H9 (cell line): ENCODE results near the gene AMER2. TPM values are rescaled to one million over a fixed set of nuclear protein-coding genes. Genes with fewer than 3 reads are reported as not detected.

ENCODE experiments used
- DNase-seq: peaks from one replicate; pipeline ENCODE4 v3.0.0-alpha.2; 2017
- H2AFZ ChIP-seq: one replicate; pipeline ENCODE4 v1.6.1; 2013; ENCODE audit warnings: mild to moderate bottlenecking, low read length, control low read depth, moderate library complexity
- H2AK5ac ChIP-seq: 2 replicates; pipeline ENCODE4 v1.6.1; 2013; ENCODE audit warnings: low read length, control low read depth, mixed read lengths; ENCODE audit not compliant: insufficient read length
- H2BK120ac ChIP-seq: one replicate; pipeline ENCODE4 v1.6.1; 2013; ENCODE audit warnings: low read depth, mild to moderate bottlenecking, low read length, control low read depth, inconsistent platforms; ENCODE audit not compliant: poor library complexity, severe bottlenecking
- H2BK12ac ChIP-seq: 2 replicates; pipeline ENCODE4 v1.6.1; 2013; ENCODE audit warnings: low read length, control low read depth, mixed read lengths, low read depth; ENCODE audit not compliant: insufficient read length
- H2BK15ac ChIP-seq: 2 replicates; pipeline ENCODE4 v1.6.1; 2013; ENCODE audit warnings: low read depth, low read length, control low read depth
- H2BK20ac ChIP-seq: one replicate; pipeline ENCODE4 v1.6.1; 2013; ENCODE audit warnings: low read depth, mild to moderate bottlenecking, low read length, control low read depth, inconsistent platforms; ENCODE audit not compliant: poor library complexity, severe bottlenecking
- H2BK5ac ChIP-seq: 2 replicates; pipeline ENCODE4 v1.6.1; 2013; ENCODE audit warnings: low read length, control low read depth, mixed read lengths; ENCODE audit not compliant: insufficient read length
- H3K14ac ChIP-seq: 2 replicates; pipeline ENCODE4 v1.6.1; 2013; ENCODE audit warnings: low read length, control low read depth; ENCODE audit not compliant: insufficient read depth
- H3K18ac ChIP-seq: 2 replicates; pipeline ENCODE4 v1.6.1; 2013; ENCODE audit warnings: low read depth, mild to moderate bottlenecking, mixed read lengths, low read length, control low read depth; ENCODE audit not compliant: insufficient read length
- H3K23ac ChIP-seq: 2 replicates; pipeline ENCODE4 v1.6.1; 2013; ENCODE audit warnings: low read length, control low read depth, mixed read lengths, low read depth; ENCODE audit not compliant: insufficient read length
- H3K23me2 ChIP-seq: 2 replicates; pipeline ENCODE4 v1.6.1; 2013; ENCODE audit warnings: low read depth, mild to moderate bottlenecking, mixed read lengths, low read length, control low read depth; ENCODE audit not compliant: insufficient read length, poor library complexity, severe bottlenecking
- H3K27ac ChIP-seq: 2 replicates; pipeline ENCODE4 v1.5.1; 2013; ENCODE audit warnings: low read length, control low read depth, mixed read lengths, low read depth; ENCODE audit not compliant: insufficient read length
- H3K27me3 ChIP-seq: 2 replicates; pipeline ENCODE4 v1.6.1; 2013; ENCODE audit warnings: low read length, control low read depth, inconsistent platforms; ENCODE audit not compliant: insufficient read depth
- H3K4ac ChIP-seq: 2 replicates; pipeline ENCODE4 v1.6.1; 2013; ENCODE audit warnings: low read depth, mild to moderate bottlenecking, control low read depth, inconsistent platforms, low read length, moderate library complexity
- H3K4me1 ChIP-seq: 2 replicates; pipeline ENCODE4 v1.6.1; 2013; ENCODE audit warnings: low read length, control low read depth, inconsistent platforms; ENCODE audit not compliant: insufficient read depth
- H3K4me2 ChIP-seq: 2 replicates; pipeline ENCODE4 v1.6.1; 2013; ENCODE audit warnings: low read length, control low read depth, mixed read lengths; ENCODE audit not compliant: insufficient read length, insufficient read depth
- H3K56ac ChIP-seq: 2 replicates; pipeline ENCODE4 v1.6.1; 2013; ENCODE audit warnings: low read depth, mild to moderate bottlenecking, mixed read lengths, low read length, control low read depth; ENCODE audit not compliant: insufficient read length
- H3K79me1 ChIP-seq: 2 replicates; pipeline ENCODE4 v1.6.1; 2013; ENCODE audit warnings: low read depth, mild to moderate bottlenecking, moderate library complexity, low read length, control low read depth, inconsistent platforms; ENCODE audit not compliant: insufficient read depth, poor library complexity, severe bottlenecking
- H3K79me2 ChIP-seq: 2 replicates; pipeline ENCODE4 v1.6.1; 2013; ENCODE audit warnings: low read length, control low read depth, inconsistent platforms; ENCODE audit not compliant: insufficient read depth
- H3K9ac ChIP-seq: 2 replicates; pipeline ENCODE4 v1.6.1; 2013; ENCODE audit warnings: low read length, control low read depth, mixed read lengths; ENCODE audit not compliant: insufficient read length; ENCODE audit errors: extremely low read depth
- H3K9me3 ChIP-seq: one replicate; pipeline ENCODE4 v1.6.1; 2013; ENCODE audit warnings: low read depth, low read length, inconsistent platforms; ENCODE audit not compliant: control insufficient read depth
- H3T11ph ChIP-seq: one replicate; pipeline ENCODE4 v1.6.1; 2013; ENCODE audit warnings: mild to moderate bottlenecking, low read length, control low read depth, inconsistent platforms
- H4K20me1 ChIP-seq: one replicate; pipeline ENCODE4 v1.6.1; 2013; ENCODE audit not compliant: control insufficient read depth, insufficient read length, insufficient read depth
- H4K5ac ChIP-seq: 2 replicates; pipeline ENCODE4 v1.6.1; 2013; ENCODE audit warnings: low read depth, mild to moderate bottlenecking, mixed read lengths, low read length, control low read depth; ENCODE audit not compliant: insufficient read length
- H4K8ac ChIP-seq: replicated peaks from 2 replicates; pipeline ENCODE4 v1.6.1; 2013; ENCODE audit warnings: low read length, control low read depth, mixed read lengths, low read depth; ENCODE audit not compliant: insufficient read length
- H4K91ac ChIP-seq: 2 replicates; pipeline ENCODE4 v1.6.1; 2013; ENCODE audit warnings: low read depth, mild to moderate bottlenecking, moderate library complexity, mixed read lengths, low read length, control low read depth; ENCODE audit not compliant: insufficient read length
- H3K27ac Mint-ChIP-seq, 3 experiments: 2 replicates in 2 of 3; 3 replicates in 1 of 3; pipeline ENCODE4 v1.8.0; 2020 to 2021; ENCODE audit warnings: mixed read lengths in 3 of 3, mild to moderate bottlenecking in 1 of 3, moderate library complexity in 1 of 3
- H3K27me3 Mint-ChIP-seq: 2 replicates; pipeline ENCODE4 v1.8.0; 2021; ENCODE audit warnings: low read depth, mild to moderate bottlenecking, moderate library complexity, mixed read lengths
- H3K36me3 Mint-ChIP-seq, 3 experiments: 2 replicates in 2 of 3; 3 replicates in 1 of 3; pipeline ENCODE4 v1.8.0; 2020 to 2021; ENCODE audit warnings: low read depth in 3 of 3, mixed read lengths in 3 of 3; ENCODE audit not compliant: insufficient read depth in 1 of 3
- H3K4me1 Mint-ChIP-seq, 2 experiments: 2 replicates each; pipeline ENCODE4 v1.8.0; 2020; ENCODE audit warnings: mixed read lengths in 2 of 2
- H3K4me3 Mint-ChIP-seq, 2 experiments: 2 replicates in 1 of 2; 3 replicates in 1 of 2; pipeline ENCODE4 v1.8.0; 2020 to 2021; ENCODE audit warnings: mild to moderate bottlenecking in 2 of 2, mixed read lengths in 2 of 2, moderate library complexity in 1 of 2
- H3K9me3 Mint-ChIP-seq, 2 experiments: 2 replicates in 1 of 2; 3 replicates in 1 of 2; pipeline ENCODE4 v1.8.0; 2020; ENCODE audit warnings: mild to moderate bottlenecking in 2 of 2, mixed read lengths in 2 of 2, moderate library complexity in 1 of 2
- CTCF ChIP-seq: fragments of 200-600 bp; sonication (generic); conservative IDR thresholded peaks from 3 replicates; pipeline ENCODE4 v1.8.0; 2021; ENCODE audit warnings: antibody characterized with exemption, mild to moderate bottlenecking
- WGBS: extraction: QIAGEN DNeasy Blood & Tissue Kit; methylation state at CpG from one replicate; pipeline ENCODE4 v1.1.7; 2013; ENCODE audit warnings: missing lambda C conversion rate, low lambda C conversion rate, mixed read lengths; ENCODE audit not compliant: insufficient read length; ENCODE audit errors: extremely low coverage; 5-methylcytosine and 5-hydroxymethylcytosine counted together
- total RNA-seq: library from RNA; stranded (reverse); gene quantifications from 2 replicates; pipeline ENCODE4 v1.2.1, GENCODE V29; 2021

The AMER2 gene
- total RNA-seq, 1 experiment from 2014 or later: 0.02 TPM

GRCh38 chr13:25178070-25178469 is 6.0 kb upstream of the AMER2 start:
- H3K4me2 ChIP-seq: no peak overlapping the region
- no peak for TF ChIP-seq CTCF
- no peak overlapping the region for H3T11ph ChIP-seq
- H3K14ac ChIP-seq: no peak overlapping the region
- no peak for DNase-seq
- peaks cover 3% of the 10 kb centered on the region for H3K23me2 ChIP-seq
- peaks cover 3% of the 10 kb centered on the region; the same call in 1 of the 2 replicates for H3K4me1 ChIP-seq
- no peak overlapping the region for H4K91ac ChIP-seq
- no peak overlapping the region; a peak in 1 of 7 replicates for H3K27ac Mint-ChIP-seq
- peaks cover 4% of the 10 kb centered on the region; the same call in 1 of the 2 replicates for H3K27me3 ChIP-seq
- no peaks in the 10 kb centered on the region for H3K79me1 ChIP-seq
- H3K23ac ChIP-seq: no peak overlapping the region
- no peaks in the 10 kb centered on the region for H3K79me2 ChIP-seq
- H2BK120ac ChIP-seq: no peak overlapping the region
- H2BK20ac ChIP-seq: no peak overlapping the region
- no peak overlapping the region for H3K9ac ChIP-seq
- H3K36me3 Mint-ChIP-seq: peaks cover 0 to 2% (median 0%) of the 10 kb centered on the region in 3 experiments; a peak in 2 of 7 replicates
- no peaks in the 10 kb centered on the region for H4K20me1 ChIP-seq
- no peak overlapping the region for H3K4ac ChIP-seq
- peaks cover 38% of the 10 kb centered on the region for H3K27me3 Mint-ChIP-seq
- H2AFZ ChIP-seq: no peak overlapping the region
- no peak overlapping the region for H3K56ac ChIP-seq
- H3K4me3 Mint-ChIP-seq: no peak overlapping the region
- peaks cover 0 to 2% of the 10 kb centered on the region in 2 experiments; a peak in 2 of 5 replicates for H3K9me3 Mint-ChIP-seq
- H3K27ac ChIP-seq: no peak overlapping the region
- H2AK5ac ChIP-seq: no peak overlapping the region
- no peaks in the 10 kb centered on the region for H3K9me3 ChIP-seq
- no peak overlapping the region for H2BK15ac ChIP-seq
- WGBS: no CpG with 5 or more reads among the region's 3 CpGs
- no peak overlapping the region for H3K18ac ChIP-seq
- peaks cover 28 to 30% of the 10 kb centered on the region in 2 experiments for H3K4me1 Mint-ChIP-seq
- no peak overlapping the region for H4K5ac ChIP-seq
- H2BK5ac ChIP-seq: no peak overlapping the region
- no peak overlapping the region for H4K8ac ChIP-seq
- H2BK12ac ChIP-seq: no peak overlapping the region
